CD4-positive, alpha-beta T cell treated with Interleukin-12 subunit alpha and Interleukin-12 subunit beta, for 1 hour (primary cell): Measurements from ENCODE around the gene BLVRA.
"Not testable (repeated sequence)": the region's sequence is repeated elsewhere in the genome, so short reads cannot be mapped to it uniquely, and the experiment has no call there.

ENCODE experiments used
- DNase-seq: peaks from one replicate; pipeline ENCODE4 v3.0.0-alpha.2; 2020

Gene BLVRA

GRCh38 chr7:43758029-43758821 lies at the start of gene BLVRA:
Gene BLVRA (plus strand): TSS chr7:43758680. CDS start chr7:43771159, 12,479 bp downstream.
- peak; percentile 75 for DNase-seq

GRCh38 chr7:43711503-43711902 lies 47.0 kb upstream of the BLVRA start:
- DNase-seq: no peak

GRCh38 chr7:43715966-43716365 lies 42.5 kb upstream of the BLVRA start:
- DNase-seq: not testable (repeated sequence)

GRCh38 chr7:43716598-43716997 lies 41.9 kb upstream of the BLVRA start:
- no peak for DNase-seq

GRCh38 chr7:43721193-43721806 lies 37.2 kb upstream of the BLVRA start:
- peak; percentile 73 for DNase-seq

- DNase-seq: no peak
These were observed 35.5 kb upstream of the BLVRA start for GRCh38 chr7:43723007-43723341.

GRCh38 chr7:43725251-43725650 lies 33.2 kb upstream of the BLVRA start:
- DNase-seq: no peak

- DNase-seq: no peak
These were observed 32.0 kb upstream of the BLVRA start for GRCh38 chr7:43726466-43726865.

GRCh38 chr7:43727003-43727402 lies 31.5 kb upstream of the BLVRA start:
- DNase-seq: no peak

- no peak for DNase-seq
These were observed 31.0 kb upstream of the BLVRA start for GRCh38 chr7:43727494-43727893.

GRCh38 chr7:43729214-43729923 lies 29.1 kb upstream of the BLVRA start, which contains the start of gene COA1:
Gene COA1 (minus strand): TSS chr7:43729523. CDS start chr7:43648614, 80,909 bp downstream.
- peak; percentile 87 for DNase-seq

- DNase-seq: no peak
These were observed 28.6 kb upstream of the BLVRA start for GRCh38 chr7:43729924-43730248.

GRCh38 chr7:43731494-43731893 lies 27.0 kb upstream of the BLVRA start:
- DNase-seq: not testable (repeated sequence)

- peak; percentile 11 for DNase-seq
These were observed 23.7 kb upstream of the BLVRA start for GRCh38 chr7:43734575-43735332.

- no peak for DNase-seq
These were observed 23.1 kb upstream of the BLVRA start for GRCh38 chr7:43735403-43735801.

GRCh38 chr7:43735802-43736603 lies 22.5 kb upstream of the BLVRA start:
- no peak for DNase-seq

- DNase-seq: no peak
These were observed 20.9 kb upstream of the BLVRA start for GRCh38 chr7:43737467-43738127.

- DNase-seq: no peak
These were observed 15.8 kb upstream of the BLVRA start for GRCh38 chr7:43742692-43743091.

GRCh38 chr7:43747328-43748105 lies 11.0 kb upstream of the BLVRA start:
- no peak for DNase-seq

GRCh38 chr7:43749383-43749940 lies 9.0 kb upstream of the BLVRA start:
- DNase-seq: no peak
